Measurements from ENCODE around the gene MPZL1. TPM values are rescaled to one million over a fixed set of nuclear protein-coding genes. Genes with fewer than 3 reads are reported as not detected.

MPZL1 gene
- total and polyA plus RNA-seq, 2 of the 8 experiments (the other 6 are each of a cell fraction or from before 2014, with no cell fraction given), result 37.8 to 120 TPM

GRCh38 chr1:167836197-167836596 is 114.4 kb downstream of the MPZL1 start (continued):
- TF ChIP-seq ZNF274 (IDR thresholded peaks at IDR 0.05; ENCODE audit: borderline replicate concordance, extremely low read depth, low read length), result no peak
- no peak for TF ChIP-seq CBX5 (IDR thresholded peaks at IDR 0.05; ENCODE audit: low read depth, low read length)
